Smooth muscle cell (in vitro differentiated cells): ENCODE data around the gene CERS6. TPM values are rescaled to one million over a fixed set of nuclear protein-coding genes. Genes with fewer than 3 reads are reported as not detected.

Source experiments
- DNase-seq: peaks from one replicate; lab custom pipeline; 2025; ENCODE audit not compliant: unreplicated experiment; lab: John Stamatoyannopoulos, UW
- H2AFZ ChIP-seq: fragments of 200-600 bp; sonication (generic); 2 replicates; pipeline ENCODE4 v1.6.0; 2016; ENCODE audit warnings: antibody characterized with exemption, low read depth, mild to moderate bottlenecking
- H3F3A ChIP-seq: fragments of 200-600 bp; sonication (generic); 2 replicates; pipeline ENCODE4 v1.6.0; 2017; ENCODE audit warnings: antibody characterized with exemption, low read depth
- H3K27ac ChIP-seq: fragments of 200-600 bp; sonication (generic); 2 replicates; pipeline ENCODE4 v1.5.1; 2016; ENCODE audit warnings: low read depth, mild to moderate bottlenecking
- H3K27me3 ChIP-seq: fragments of 200-600 bp; sonication (generic); 2 replicates; pipeline ENCODE4 v1.6.1; 2016; ENCODE audit warnings: low read depth, mild to moderate bottlenecking
- H3K36me3 ChIP-seq: fragments of 200-600 bp; sonication (generic); 2 replicates; pipeline ENCODE4 v1.5.1; 2016; ENCODE audit warnings: low read depth
- H3K4me1 ChIP-seq: fragments of 200-600 bp; sonication (generic); 2 replicates; pipeline ENCODE4 v1.5.1; 2016; ENCODE audit warnings: low read depth
- H3K4me2 ChIP-seq: fragments of 200-600 bp; sonication (generic); 2 replicates; pipeline ENCODE4 v1.6.0; 2016; ENCODE audit warnings: mild to moderate bottlenecking
- H3K4me3 ChIP-seq: fragments of 200-600 bp; sonication (generic); 2 replicates; pipeline ENCODE4 v1.5.1; 2016; ENCODE audit warnings: mild to moderate bottlenecking
- H3K79me2 ChIP-seq: fragments of 200-600 bp; sonication (generic); 2 replicates; pipeline ENCODE4 v1.6.0; 2016; ENCODE audit warnings: low read depth, mild to moderate bottlenecking
- H3K9ac ChIP-seq: fragments of 200-600 bp; sonication (generic); 2 replicates; pipeline ENCODE4 v1.6.0; 2016; ENCODE audit warnings: low read depth
- H3K9me3 ChIP-seq: fragments of 200-600 bp; sonication (generic); replicated peaks from 2 replicates; pipeline ENCODE4 v1.5.1; 2016; ENCODE audit warnings: low read depth
- H4K20me1 ChIP-seq: fragments of 200-600 bp; sonication (generic); 2 replicates; pipeline ENCODE4 v1.6.0; 2016; ENCODE audit warnings: low read depth
- CTCF ChIP-seq: fragments of 200-600 bp; sonication (generic); IDR thresholded peaks from 2 replicates; pipeline ENCODE4 v1.5.1; 2017; ENCODE audit warnings: borderline replicate concordance, mild to moderate bottlenecking, antibody characterized with exemption; ENCODE audit not compliant: insufficient read depth, poor library complexity, severe bottlenecking
- WGBS: methylation state at CpG from one replicate; pipeline ENCODE4 v1.1.7; 2016; ENCODE audit warnings: low lambda C conversion rate; 5-methylcytosine and 5-hydroxymethylcytosine counted together
- polyA plus RNA-seq: library from polyadenylated mRNA; unstranded; fragments of >200 nt; fragmentation: Nextera tagmentation; extraction: Ambion mirVana; gene quantifications from 2 replicates; pipeline ENCODE4 v1.2.1, GENCODE V29; 2016
- total RNA-seq: library from RNA; depleted of rRNA; stranded (reverse); fragments of >200 nt; gene quantifications from 2 replicates; pipeline ENCODE4 v1.2.3, GENCODE V29; 2014

The CERS6 gene
- total and polyA plus RNA-seq, 2 experiments from 2014 or later: 9.2 to 26.6 TPM

- no peaks in the 10 kb centered on the region for H3K4me1 ChIP-seq
- WGBS: 92% methylated on average over 1 of the region's 1 CpG
- H3K27ac ChIP-seq: no peak overlapping the region
- H3K79me2 ChIP-seq: no peaks in the 10 kb centered on the region
- H3K4me3 ChIP-seq: no peak overlapping the region
- no peaks in the 10 kb centered on the region for H3K27me3 ChIP-seq
- no peak overlapping the region for H2AFZ ChIP-seq
- H3K4me2 ChIP-seq: no peak overlapping the region
- no peaks in the 10 kb centered on the region for H3K9me3 ChIP-seq
- no peak for DNase-seq
- no peaks in the 10 kb centered on the region for H3F3A ChIP-seq
- no peaks in the 10 kb centered on the region for H4K20me1 ChIP-seq
- no peaks in the 10 kb centered on the region for H3K36me3 ChIP-seq
- no peak for TF ChIP-seq CTCF
- H3K9ac ChIP-seq: no peak overlapping the region
Measured at GRCh38 chr2:168738062-168738461, 282.0 kb downstream of the CERS6 start.

GRCh38 chr2:168740360-168740759 is 284.3 kb downstream of the CERS6 start:
- Histone ChIP-seq H3F3A (no peaks in the 10 kb centered on the region), H3K36me3 (no peaks in the 10 kb centered on the region), H3K9ac (no peak overlapping the region), H2AFZ (no peak overlapping the region), H3K27me3 (no peaks in the 10 kb centered on the region), H3K9me3 (no peaks in the 10 kb centered on the region), H4K20me1 (no peaks in the 10 kb centered on the region), H3K79me2 (no peaks in the 10 kb centered on the region), H3K27ac (no peak overlapping the region), H3K4me1 (no peaks in the 10 kb centered on the region), H3K4me3 (no peak overlapping the region), H3K4me2 (no peak overlapping the region)
- no peak for TF ChIP-seq CTCF
- DNase-seq: no peak
- 73% methylated on average over 3 of the region's 3 CpGs for WGBS

GRCh38 chr2:168740788-168741187 is 284.7 kb downstream of the CERS6 start:
- Histone ChIP-seq H4K20me1 (no peaks in the 10 kb centered on the region), H3K79me2 (no peaks in the 10 kb centered on the region), H3K36me3 (no peaks in the 10 kb centered on the region), H3K9ac (no peak overlapping the region), H3K27me3 (no peaks in the 10 kb centered on the region), H3K4me3 (no peak overlapping the region), H3K4me1 (no peaks in the 10 kb centered on the region), H3F3A (no peaks in the 10 kb centered on the region), H3K9me3 (no peaks in the 10 kb centered on the region), H3K4me2 (no peak overlapping the region), H2AFZ (no peak overlapping the region), H3K27ac (no peak overlapping the region)
- no peak for DNase-seq
- no peak for TF ChIP-seq CTCF
- WGBS: 56% methylated on average over 3 of the region's 3 CpGs

GRCh38 chr2:168742258-168742932 is 286.3 kb downstream of the CERS6 start:
- H3K4me2 ChIP-seq: no peak overlapping the region
- H3F3A ChIP-seq: no peaks in the 10 kb centered on the region
- H3K27ac ChIP-seq: no peak overlapping the region
- no peak for TF ChIP-seq CTCF
- H3K9me3 ChIP-seq: no peaks in the 10 kb centered on the region
- H3K36me3 ChIP-seq: no peaks in the 10 kb centered on the region
- H3K4me3 ChIP-seq: no peak overlapping the region
- no peaks in the 10 kb centered on the region for H3K4me1 ChIP-seq
- H4K20me1 ChIP-seq: no peaks in the 10 kb centered on the region
- no peaks in the 10 kb centered on the region for H3K27me3 ChIP-seq
- H2AFZ ChIP-seq: no peak overlapping the region
- no peak for DNase-seq
- 96% methylated on average over 4 of the region's 4 CpGs for WGBS
- no peak overlapping the region for H3K9ac ChIP-seq
- no peaks in the 10 kb centered on the region for H3K79me2 ChIP-seq
